ENCODE measurements around the gene ADAMTSL1. TPM values are rescaled to one million over a fixed set of nuclear protein-coding genes. Genes with fewer than 3 reads are reported as not detected.

ADAMTSL1 gene
- total RNA-seq, 1 experiment from 2014 or later, result 7.7 TPM

DNA sequence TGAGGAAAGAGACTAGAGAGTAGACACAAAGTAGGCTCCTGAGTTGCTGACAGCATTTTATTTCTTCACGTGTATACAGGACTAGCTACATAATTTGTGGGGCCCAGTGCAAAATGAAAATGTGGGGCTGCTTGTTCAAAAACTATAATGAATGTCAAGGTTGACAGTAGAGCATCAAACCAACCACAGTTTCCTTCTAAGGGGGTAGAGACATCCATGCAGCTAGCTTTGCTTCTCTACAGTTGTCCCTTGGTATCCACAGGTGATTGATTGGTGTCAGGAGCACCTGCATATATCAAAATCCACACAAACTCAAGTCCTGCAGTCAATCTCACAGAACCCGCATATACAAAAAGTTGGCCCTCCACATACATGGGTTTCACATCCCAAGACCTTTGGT lies 429.5 kb downstream of the ADAMTSL1 start:
- no peak for DNase-seq (ENCODE audit: low read depth)

DNA sequence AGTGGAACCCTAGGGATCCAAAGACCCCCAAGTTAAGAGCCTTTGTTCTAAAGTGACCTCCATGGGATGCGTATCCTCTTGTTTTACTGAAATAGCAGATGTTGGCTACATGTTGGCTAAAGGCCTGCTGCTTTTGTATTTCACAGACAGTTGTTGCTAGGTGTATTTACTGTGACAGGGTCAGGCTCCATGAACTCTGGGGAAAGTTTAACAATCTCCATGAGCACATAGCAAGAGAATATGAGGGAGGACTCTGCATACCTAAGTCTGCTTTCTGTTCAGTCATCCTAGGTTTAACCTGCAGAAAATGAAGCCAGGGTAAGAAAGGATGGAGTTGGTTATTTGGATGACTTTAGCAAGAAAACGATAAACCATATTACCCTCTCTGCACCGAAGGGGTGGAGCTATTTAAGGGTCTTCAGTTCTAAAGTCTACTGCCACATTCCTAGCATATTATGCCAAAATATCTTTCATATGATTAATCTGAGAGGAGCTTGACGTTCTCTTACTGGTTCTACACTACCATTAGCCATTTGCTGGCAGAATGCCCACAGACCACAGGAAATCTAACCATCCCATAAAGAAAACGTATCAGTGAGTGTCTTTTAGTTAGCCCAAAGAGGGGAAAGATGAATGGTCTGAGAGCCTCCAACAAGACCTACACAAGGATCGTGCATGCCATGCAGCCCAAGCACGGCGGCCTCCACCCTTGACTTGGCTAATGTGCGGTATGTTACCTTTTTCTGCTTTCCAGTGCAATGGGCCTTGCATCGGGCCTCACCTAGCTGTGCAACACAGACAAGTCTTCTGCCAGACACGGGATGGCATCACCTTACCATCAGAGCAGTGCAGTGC lies 431.3 kb downstream of the ADAMTSL1 start:
- peak; percentile 89 for DNase-seq (ENCODE audit: low read depth)

DNA sequence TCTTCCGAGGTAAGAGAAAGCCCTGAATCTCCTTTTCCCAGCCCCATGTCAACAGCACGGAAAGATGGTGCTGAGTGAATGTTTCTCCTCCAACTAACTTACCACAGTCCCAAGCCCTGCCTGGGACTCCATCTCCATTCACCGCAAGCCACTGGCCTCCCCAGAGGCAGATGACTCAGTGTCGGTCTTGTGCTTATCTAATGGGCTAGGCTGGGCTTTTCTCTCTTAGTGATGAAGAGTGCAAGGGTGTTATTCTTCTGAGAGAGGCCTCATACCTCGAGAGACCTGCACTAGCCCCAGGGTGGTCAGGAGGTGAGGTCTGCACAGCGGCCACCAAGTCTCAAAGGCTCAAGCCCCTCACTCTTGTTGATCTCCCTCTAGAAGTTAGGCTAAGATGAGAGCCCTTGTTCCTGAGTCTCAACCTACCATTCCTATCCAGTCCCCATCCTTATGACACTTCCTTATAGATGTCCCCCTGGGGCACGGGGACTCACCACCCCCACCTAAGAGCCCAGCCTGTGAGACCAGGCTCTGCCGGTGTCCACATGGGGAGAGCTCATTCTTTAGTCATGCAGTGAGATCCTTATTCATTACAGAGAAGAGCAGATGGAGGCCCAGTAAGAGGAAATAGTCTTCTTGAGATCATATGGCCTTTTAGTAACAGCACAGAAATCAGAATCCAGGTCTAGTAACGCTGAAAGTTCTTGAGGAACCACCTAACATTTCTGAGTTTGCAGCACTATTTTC lies 432.1 kb downstream of the ADAMTSL1 start:
- DNase-seq (ENCODE audit: low read depth), result peak; percentile 87

DNA sequence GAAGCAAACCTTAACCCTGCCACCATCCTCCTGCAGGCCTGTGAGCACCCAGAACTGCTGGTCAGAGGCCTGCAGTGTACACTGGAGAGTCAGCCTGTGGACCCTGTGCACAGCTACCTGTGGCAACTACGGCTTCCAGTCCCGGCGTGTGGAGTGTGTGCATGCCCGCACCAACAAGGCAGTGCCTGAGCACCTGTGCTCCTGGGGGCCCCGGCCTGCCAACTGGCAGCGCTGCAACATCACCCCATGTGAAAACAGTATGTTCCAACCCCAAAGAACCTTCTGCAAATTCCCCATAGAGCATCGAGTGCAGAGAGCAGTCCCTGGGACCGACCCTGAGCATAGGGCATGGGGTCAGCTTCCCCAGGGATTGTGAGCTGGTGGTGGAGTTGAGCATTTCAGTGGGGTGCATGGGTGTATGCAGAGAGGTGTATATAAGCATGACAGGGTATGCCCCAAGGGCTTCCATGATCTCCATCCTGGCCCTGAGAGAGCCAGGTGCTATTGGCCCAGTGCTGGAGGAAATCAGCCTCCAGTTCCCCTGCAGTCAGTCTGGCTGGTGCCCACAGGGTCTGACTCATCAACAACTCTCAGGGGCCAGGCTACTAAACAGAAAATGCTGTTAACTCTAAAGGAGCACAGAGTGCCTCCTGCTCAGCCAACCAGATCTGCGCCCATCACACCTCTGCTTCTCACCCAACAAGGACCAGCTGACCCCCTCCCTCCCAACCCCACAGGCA lies 432.9 kb downstream of the ADAMTSL1 start:
- DNase-seq (ENCODE audit: low read depth), result peak; percentile 82

DNA sequence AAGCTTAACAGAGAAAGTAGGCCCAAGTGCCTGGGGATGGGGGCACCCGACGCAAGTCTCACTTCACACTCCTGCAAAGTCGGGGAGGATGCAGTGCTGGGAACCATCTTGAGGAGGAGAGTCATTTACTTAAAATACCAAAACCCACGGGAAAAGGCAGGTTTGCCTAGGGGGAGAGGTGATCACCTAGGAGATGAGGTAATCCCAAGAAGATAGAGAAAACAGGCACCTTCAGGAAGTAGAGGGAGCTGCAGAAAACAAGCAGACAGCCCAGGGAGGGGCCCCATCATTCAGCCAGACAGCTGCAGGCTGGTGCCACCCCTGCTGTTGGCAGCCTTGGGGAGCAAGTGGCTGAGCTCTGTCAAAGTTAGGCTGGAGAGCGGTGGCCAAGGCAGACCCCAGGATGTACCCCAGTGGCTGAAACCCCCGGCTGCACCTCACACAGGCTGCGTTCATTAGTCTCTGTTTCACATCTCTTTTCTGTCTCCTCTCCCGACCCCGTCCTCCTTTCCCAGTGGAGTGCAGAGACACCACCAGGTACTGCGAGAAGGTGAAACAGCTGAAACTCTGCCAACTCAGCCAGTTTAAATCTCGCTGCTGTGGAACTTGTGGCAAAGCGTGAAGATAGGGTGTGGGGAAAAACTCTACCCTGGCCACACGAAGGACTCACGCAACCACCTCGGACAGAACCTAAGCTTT lies 434.1 kb downstream of the ADAMTSL1 start:
- DNase-seq (ENCODE audit: low read depth), result no peak

DNA sequence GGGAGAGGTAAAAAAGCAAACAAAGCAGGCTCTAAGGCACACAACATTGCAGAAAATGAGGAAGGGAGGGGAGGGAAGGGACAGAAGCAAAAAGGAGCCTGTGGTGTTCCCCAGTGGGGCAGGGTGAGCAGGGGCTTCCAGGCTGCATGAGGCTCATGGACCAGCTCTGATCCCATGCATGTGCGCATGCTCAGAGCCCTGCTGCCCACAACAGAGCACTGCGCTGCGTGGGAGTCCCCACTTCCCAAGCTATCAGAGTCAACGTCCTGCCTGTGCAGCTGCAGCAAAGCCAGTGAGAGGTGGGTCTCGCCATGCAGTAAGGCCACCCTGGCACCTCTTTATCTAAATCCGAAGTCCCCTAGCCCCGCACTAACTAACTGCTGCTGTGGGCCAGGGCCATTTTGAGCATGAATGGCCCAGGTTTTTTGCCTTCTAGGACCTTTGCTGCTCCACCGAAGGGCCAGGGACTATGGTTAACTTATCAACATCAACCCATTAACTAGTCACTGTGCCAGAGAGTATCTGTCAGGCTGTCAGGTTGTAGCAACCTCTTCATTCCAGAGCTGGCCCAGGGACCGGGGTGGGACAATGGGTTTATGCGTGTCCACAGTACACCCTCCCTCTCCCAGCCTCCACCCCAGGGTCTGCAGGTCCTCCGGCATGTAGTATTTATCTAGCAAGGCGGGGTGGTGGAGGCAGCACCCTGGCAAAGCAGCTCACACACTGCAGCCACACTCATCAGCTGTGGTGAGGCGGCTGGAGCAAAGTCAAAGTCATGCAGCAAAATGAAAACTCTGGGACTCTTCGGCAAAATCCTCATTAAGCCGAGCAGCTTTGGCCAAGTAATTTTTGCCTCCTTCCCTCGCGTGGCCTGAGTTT lies 435.4 kb downstream of the ADAMTSL1 start:
- DNase-seq (ENCODE audit: low read depth), result no peak

DNA sequence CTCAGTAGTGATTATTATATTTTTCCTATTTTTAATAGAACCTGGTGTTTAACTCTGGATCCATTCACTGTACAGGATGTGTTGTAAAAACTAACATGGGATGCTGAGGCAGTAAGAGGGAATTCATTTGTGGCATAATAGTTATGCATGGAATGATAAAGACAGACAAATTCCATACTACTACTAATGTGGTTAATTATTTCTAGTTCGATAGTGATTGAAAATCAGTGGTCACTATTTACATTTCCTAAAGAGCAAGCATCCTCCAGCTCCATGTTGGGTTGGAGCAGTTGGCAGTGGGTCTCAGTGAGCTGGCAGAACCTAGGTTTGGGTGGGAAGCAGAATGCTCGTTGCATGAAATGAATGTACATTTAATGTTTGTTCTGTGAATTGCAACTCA lies 436.5 kb downstream of the ADAMTSL1 start:
- DNase-seq (ENCODE audit: low read depth), result no peak

DNA sequence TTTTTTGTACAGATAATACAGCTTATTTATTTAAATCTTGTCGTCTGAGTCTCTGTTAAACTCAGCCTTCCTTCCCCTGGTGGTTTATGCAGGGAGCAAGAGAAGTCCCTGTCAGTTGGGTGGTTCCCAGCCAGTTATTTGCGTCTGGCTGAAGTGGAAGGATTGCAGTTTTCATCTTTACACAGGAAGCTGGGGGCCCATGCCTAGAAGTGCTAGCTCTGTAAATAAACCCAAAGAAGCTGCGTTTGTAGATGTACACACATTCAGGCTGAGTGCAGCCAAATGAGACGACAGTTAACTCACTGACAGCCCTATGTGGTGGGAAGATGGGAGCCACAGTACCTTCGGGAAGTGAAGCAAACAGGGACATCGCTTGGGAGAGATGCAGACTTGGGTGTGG lies 437.0 kb downstream of the ADAMTSL1 start:
- DNase-seq (ENCODE audit: low read depth), result no peak

DNA sequence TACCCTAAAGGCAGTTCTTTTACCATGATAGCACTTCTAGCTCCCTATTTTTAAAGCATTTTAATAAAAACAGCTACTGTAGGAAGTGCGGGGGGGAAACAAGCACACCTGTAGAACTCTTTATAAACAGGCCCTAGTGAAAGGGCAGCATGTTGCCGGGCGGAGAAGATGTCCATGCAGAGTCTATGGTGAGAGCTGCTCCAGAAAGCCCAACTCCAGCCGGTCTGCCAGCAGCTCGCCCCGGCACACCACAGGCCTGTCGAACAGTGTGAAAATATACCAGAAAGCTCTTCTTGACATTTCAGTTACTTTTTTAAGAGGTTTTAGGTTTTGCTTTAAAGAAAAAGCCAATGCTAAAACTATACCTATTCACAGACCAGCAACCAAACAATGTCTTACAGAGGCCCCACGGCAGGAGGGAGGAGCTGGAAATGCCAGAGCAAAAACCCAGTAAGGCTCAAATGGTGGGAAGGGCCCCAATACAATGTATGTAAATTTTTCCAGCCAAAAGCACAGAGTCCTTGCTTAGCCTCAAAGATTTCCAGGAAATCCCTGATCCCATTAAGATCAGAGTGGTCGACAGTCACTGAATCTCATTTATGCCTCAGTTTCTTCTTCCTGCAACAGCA lies 437.9 kb downstream of the ADAMTSL1 start:
- no peak for DNase-seq (ENCODE audit: low read depth)

DNA sequence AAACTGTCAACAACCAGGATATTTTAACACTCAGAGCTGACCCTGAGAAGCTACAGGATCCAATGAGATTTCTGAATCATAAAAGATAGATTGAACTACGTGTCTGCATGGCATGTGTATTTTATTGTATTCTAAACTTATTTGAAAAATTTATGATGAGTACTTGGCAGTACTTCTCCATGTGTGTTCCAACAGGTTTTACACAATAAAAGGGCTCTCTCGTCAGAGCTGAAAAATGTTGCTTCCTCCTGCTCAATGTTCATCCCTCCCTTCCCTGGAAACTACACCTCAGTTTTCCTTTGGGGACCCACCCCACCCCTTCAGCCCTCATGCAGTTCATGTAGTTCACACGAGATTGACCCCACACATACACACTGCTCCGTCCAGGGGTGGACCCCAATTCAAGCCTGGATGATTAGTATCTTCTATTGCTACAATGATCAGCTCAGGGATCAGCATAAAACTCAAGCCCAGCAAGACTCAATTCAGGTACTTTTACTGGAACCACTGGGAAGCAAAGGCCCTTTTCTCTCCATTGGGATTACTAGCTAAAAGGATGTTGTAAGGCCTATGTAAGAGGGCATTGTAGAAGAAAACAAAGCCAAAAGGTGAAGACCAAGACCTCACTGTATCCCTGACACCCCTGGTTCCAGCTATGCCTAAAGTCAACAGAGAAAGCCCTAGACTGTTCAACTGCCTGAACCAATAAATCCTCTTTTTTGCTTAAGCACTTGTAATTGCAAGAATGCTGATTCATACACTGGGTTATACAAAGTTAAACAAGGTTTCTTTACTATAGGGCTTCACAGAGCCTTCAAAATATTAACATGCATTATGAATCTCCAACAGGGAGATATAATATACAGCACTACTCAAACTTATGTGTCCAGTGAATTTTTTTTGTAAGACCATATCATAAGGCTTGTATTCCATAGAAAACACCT lies 446.5 kb downstream of the ADAMTSL1 start:
- DNase-seq (ENCODE audit: low read depth), result no peak

DNA sequence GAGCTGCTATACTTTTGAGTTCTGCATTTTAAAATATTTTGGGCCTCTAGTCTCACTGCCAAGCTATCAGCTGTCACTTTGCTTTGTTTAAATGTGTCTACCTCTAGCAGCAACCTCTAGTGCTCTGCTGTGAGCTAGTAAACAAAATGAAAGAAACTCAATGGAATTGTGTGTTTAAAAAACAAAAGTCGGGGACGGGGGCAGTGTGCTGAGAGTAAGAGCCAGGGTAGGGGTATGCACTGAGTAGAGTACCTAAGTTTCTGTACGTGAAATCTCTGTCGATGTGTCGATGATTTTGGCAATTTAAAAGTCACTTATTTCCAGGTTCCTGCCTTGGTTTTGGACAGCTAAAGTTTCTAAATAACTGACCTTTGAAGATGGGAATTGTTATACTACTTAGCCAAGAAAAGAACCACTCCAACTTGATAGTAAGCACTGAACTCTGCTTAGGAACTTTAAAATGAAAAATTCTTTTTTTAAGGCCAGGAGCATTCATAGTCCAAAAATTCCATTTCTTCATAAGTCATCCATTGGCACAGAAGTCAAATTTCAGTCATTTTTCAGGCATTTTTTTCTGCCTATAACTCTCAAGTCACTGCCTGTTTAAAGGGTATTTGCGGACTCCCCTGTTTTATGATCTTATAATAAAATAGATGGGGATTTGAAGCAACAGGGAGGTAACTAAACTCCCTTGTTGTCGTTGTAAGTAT lies 447.6 kb downstream of the ADAMTSL1 start:
- no peak for DNase-seq (ENCODE audit: low read depth)

DNA sequence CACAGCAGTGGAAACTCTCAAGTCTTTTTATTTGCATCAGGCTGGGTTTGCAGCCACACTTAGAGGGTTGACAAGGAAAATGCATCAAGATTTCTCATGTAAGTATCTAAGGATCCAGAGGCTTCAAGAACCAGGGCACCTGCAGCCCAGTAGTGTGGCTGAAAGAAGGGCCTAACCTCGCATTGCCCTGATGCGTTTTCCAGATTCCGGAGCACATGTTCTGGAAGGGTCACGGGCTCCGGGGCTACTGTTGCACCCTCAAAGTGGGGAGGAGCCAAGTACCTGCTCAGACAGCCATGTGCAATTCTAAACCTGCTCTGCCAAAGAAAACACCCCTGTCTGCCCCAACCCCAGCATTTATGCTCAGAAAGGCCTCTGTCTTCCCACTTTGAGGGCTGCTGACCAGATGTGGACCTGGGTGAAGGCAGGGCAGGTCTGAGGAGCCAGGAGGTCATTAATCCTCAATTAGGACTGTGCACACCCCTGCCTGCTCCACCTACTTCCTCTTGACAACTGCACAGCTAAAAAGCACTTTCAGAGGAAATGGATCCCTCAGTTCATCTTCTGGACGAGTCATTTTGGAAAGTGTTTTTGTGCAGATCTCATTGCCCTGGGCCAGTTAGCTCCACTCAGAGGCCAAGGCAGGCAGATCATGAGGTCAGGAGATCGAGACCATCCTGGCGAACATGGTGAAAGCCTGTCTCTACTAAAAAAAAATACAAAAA lies 448.4 kb downstream of the ADAMTSL1 start:
- no peak for DNase-seq (ENCODE audit: low read depth)

DNA sequence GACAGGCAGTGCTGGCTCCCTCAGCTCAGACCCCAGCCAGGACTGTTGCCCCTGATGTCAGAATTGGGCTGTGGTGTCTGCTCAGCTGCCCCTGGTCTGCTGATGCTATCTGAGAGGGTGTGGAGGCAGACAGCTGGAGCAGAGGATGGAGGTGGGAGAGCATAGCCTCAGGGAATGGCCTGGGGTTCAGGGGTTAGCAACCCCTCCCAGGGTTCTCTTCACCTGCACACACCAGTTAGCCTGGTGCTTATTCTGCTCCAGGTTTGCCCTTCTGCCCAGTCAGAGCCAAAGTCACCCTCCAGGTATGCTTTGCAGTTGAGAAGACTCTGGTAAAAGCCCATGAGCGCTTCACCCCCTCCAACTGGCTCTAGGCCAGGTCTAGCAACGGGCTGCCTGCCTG lies 449.2 kb downstream of the ADAMTSL1 start:
- DNase-seq (ENCODE audit: low read depth), result no peak

DNA sequence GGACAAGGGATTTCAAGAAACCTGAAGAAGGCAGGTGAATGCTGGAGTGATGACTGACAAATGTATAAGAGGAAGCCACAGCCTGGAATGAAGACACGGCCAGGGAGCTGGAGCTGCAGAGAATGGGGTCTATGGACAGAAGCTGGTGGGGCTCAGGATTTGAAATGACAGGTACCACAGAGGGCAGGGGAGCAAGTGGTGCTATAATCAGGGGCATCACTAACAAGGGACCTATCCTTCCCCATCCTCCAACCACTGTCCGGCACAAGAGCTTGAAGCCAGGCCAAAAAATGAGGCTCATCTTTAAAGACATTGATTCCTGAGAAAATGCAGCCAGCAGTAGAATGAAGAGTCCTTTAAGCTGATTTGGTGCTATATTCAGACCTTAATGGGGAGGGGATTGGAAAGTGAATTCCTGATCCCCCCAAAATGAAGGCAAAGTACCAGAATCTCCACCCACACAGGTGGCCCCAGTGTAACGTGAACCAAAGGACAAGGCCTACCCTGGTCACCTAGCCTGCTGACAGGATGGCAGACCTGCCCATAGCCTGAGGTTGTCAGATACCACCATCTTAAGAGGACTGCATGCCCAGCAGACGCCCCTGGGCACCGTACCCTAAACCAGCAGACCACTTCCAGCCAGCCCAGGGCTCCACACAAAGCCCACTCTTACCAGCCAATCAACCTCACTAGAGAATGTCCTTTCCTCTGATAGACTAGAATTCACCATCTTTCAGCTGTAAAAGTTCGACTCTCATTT lies 449.9 kb downstream of the ADAMTSL1 start:
- no peak for DNase-seq (ENCODE audit: low read depth)

DNA sequence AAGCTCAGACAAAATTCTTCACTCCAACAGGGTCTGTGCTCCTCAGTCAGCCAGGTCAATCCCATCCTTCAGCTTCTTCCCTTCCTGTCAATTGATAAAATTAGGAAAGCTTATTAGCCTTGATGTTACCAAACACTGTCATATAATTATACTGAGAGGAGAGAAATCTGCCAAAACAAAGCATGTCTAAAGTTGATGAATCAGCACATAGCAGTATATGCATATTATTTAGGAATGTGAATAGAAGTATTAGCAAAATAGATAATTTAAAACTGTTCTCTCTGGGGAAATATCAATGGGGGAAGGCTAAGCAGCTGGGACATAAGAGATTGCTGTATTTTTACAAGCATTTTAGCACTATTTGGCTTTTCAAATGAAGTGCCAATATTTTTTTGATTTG lies 451.9 kb downstream of the ADAMTSL1 start:
- DNase-seq (ENCODE audit: low read depth), result no peak

DNA sequence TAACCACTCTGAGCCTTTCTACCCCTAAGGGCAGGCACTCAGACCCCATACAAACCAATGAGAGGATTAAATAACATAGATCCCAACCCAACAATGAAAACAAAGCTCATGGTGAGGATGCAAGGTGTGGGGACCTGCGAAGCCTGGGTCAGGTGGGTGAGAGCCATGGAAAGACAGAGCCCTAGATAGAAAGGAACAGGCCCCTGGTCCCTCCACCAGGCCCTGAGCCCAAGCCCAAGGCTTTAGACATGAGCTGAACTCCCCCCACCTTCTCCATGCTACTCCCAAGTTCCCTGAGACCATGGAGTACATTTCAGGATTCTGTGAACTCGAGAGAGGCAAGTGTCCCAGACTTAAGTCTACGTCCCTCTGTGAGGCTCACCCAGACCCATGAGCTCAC lies 452.6 kb downstream of the ADAMTSL1 start:
- DNase-seq (ENCODE audit: low read depth), result no peak

DNA sequence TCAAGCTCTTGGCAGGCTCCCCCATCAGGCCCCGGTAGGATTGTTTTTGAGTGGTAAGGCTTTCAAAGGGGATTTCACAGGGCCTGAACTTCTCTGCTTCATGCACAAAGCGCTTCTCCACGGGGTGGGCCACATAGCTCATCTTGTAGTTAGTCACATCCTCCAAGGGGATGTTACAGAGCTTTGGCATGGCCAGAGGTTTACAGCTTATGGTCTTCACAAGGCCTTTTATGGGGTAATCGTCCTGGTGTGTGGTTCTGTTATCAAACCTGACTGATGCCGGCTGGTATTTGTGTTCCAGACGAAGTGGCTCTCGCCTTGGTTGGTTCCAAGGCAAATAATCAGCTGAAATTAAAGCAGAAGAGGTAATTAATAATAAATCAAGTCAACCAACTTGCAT lies 454.8 kb downstream of the ADAMTSL1 start:
- peak; percentile 13 for DNase-seq (ENCODE audit: low read depth)
